ENCODE measurements around the gene NKX2-1. TPM values are rescaled to one million over a fixed set of nuclear protein-coding genes. Genes with fewer than 3 reads are reported as not detected.

The NKX2-1 gene
- polyA plus RNA-seq, 1 donor (not counting 4 experiments of a cell fraction or from before 2014, with no cell fraction given), result not detected

DNA sequence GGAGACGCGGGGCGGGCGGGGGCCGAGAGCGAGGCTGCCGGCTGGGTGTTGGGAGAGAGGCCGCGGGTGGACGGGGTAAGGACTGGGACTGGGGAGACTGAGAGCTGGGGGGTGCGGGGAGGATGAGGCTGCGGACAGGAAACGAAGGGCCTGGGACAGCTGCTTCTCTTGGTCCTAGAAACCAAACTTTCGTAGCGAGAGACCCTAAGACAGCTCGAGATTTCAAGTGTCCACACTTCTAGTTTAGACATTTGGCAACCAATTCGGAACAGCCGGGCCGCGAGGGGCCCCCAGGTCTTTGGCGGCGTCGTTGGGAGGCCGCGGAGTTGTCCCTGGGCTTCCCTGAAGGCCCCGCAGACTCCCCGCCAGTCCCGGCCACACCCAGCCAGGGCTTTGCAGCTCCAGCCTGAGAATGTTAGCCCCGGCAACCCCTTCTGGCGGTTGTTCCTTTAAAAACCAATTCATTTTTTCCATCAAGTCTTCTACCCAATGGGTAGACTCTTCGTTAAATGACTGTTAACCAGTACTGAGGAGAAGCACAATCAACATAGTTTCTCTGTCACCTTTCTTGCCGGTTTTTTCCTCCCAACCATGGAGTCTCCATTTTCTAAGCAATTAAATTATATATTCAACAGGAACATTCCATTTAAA, 11.5 kb downstream of the NKX2-1 start:
- Histone ChIP-seq H3K9me3 (ENCODE audit: control insufficient read depth, low read depth, low read length) (no peaks in the 10 kb centered on the region), H3K4me2 (ENCODE audit: control insufficient read depth, extremely low read depth, insufficient read depth, low read depth, low read length) (no peak overlapping the region), H3K36me3 (ENCODE audit: control insufficient read depth in 2 of 2, extremely low read depth in 1 of 2, insufficient read depth in 2 of 2, low read length in 2 of 2) (no peaks in the 10 kb centered on the region), H3K9me1 (ENCODE audit: control insufficient read depth, extremely low read depth, insufficient read depth, low read length) (no peaks in the 10 kb centered on the region), H3K27me3 (ENCODE audit: control insufficient read depth, extremely low read depth, insufficient read depth, low read length) (peaks cover 95% of the 10 kb centered on the region), H3K4me3 (ENCODE audit: control insufficient read depth in 2 of 3, extremely low read depth in 1 of 3, insufficient read depth in 2 of 3, low read depth in 1 of 3, low read length in 3 of 3) (no peak overlapping the region), H3K4me1 (ENCODE audit: control insufficient read depth, extremely low read depth, insufficient read depth, low read length) (no peaks in the 10 kb centered on the region), H3K9ac (ENCODE audit: control insufficient read depth, extremely low read depth, insufficient read depth, low read length) (no peak overlapping the region), H2AFZ (ENCODE audit: control insufficient read depth, low read length) (no peak overlapping the region), H3K27ac (ENCODE audit: control insufficient read depth, insufficient read depth, low read length) (no peak overlapping the region), H4K20me1 (ENCODE audit: control insufficient read depth, extremely low read depth, insufficient read depth, low read length) (peaks cover 5% of the 10 kb centered on the region), H3K79me2 (ENCODE audit: control insufficient read depth, insufficient read depth, low read length) (no peaks in the 10 kb centered on the region)
- FAIRE-seq, result no peak
- DNase-seq (ENCODE audit: low read depth, low spot score), result no peak
- dilution Hi-C loops (cut with MboI; ENCODE audit: extremely low pct_ligation_motif_present, low sequenced_read_pairs), result no loop called here
- TF ChIP-seq, protein P1, sequence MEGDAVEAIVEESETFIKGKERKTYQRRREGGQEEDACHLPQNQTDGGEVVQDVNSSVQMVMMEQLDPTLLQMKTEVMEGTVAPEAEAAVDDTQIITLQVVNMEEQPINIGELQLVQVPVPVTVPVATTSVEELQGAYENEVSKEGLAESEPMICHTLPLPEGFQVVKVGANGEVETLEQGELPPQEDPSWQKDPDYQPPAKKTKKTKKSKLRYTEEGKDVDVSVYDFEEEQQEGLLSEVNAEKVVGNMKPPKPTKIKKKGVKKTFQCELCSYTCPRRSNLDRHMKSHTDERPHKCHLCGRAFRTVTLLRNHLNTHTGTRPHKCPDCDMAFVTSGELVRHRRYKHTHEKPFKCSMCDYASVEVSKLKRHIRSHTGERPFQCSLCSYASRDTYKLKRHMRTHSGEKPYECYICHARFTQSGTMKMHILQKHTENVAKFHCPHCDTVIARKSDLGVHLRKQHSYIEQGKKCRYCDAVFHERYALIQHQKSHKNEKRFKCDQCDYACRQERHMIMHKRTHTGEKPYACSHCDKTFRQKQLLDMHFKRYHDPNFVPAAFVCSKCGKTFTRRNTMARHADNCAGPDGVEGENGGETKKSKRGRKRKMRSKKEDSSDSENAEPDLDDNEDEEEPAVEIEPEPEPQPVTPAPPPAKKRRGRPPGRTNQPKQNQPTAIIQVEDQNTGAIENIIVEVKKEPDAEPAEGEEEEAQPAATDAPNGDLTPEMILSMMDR (optimal IDR thresholded peaks at IDR 0.05 in 1 of 3, IDR thresholded peaks at IDR 0.05 in 1 of 3, conservative IDR thresholded peaks at IDR 0.05 in 1 of 3; ENCODE audit: extremely low read depth in 1 of 3, insufficient read depth in 2 of 3, low read length in 3 of 3), result no peak
- peak; percentile 90 for TF ChIP-seq EZH2 (IDR thresholded peaks at IDR 0.05; ENCODE audit: low read length)

DNA sequence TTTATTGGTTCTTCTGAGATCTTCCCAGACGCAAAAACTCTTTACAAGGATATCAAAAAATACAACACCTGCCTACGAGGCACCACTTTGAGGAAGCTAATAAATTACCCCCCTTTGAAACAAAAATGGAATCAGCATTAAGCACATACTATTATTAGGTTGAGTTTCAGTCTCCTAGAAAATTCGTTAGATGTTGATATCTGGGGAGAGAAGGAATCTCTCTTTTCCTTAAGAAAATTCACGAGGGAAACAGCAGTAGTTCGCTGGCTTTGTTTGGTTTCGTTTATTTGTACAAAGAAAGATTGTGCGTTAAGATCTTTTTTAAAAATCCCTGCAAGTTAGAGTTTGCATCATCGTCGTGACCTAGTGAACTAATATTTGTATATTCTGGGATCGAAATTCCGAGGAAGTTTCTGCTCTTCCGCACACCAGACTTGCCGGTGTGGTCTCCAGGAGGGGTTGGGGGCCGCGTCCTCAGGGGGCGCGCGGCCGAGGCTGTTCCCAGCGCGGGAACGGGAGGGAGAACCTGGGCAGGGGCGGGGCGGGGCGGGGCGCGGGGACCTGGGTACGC, 12.1 kb downstream of the NKX2-1 start:
- Histone ChIP-seq H3K27ac (ENCODE audit: control insufficient read depth, insufficient read depth, low read length) (no peak overlapping the region), H3K9ac (ENCODE audit: control insufficient read depth, extremely low read depth, insufficient read depth, low read length) (no peak overlapping the region), H3K4me1 (ENCODE audit: control insufficient read depth, extremely low read depth, insufficient read depth, low read length) (no peaks in the 10 kb centered on the region), H3K4me3 (ENCODE audit: control insufficient read depth in 2 of 3, extremely low read depth in 1 of 3, insufficient read depth in 2 of 3, low read depth in 1 of 3, low read length in 3 of 3) (no peak overlapping the region), H3K27me3 (ENCODE audit: control insufficient read depth, extremely low read depth, insufficient read depth, low read length) (peaks cover 95% of the 10 kb centered on the region), H3K9me1 (ENCODE audit: control insufficient read depth, extremely low read depth, insufficient read depth, low read length) (no peaks in the 10 kb centered on the region), H3K9me3 (ENCODE audit: control insufficient read depth, low read depth, low read length) (no peaks in the 10 kb centered on the region), H2AFZ (ENCODE audit: control insufficient read depth, low read length) (no peak overlapping the region), H4K20me1 (ENCODE audit: control insufficient read depth, extremely low read depth, insufficient read depth, low read length) (peaks cover 5% of the 10 kb centered on the region), H3K79me2 (ENCODE audit: control insufficient read depth, insufficient read depth, low read length) (no peaks in the 10 kb centered on the region), H3K36me3 (ENCODE audit: control insufficient read depth in 2 of 2, extremely low read depth in 1 of 2, insufficient read depth in 2 of 2, low read length in 2 of 2) (no peaks in the 10 kb centered on the region), H3K4me2 (ENCODE audit: control insufficient read depth, extremely low read depth, insufficient read depth, low read depth, low read length) (no peak overlapping the region)
- dilution Hi-C loops (cut with MboI; ENCODE audit: extremely low pct_ligation_motif_present, low sequenced_read_pairs), result no loop called here
- DNase-seq (ENCODE audit: low read depth, low spot score) (no peak), FAIRE-seq (no peak)
- TF ChIP-seq, protein P1 (optimal IDR thresholded peaks at IDR 0.05 in 1 of 3, IDR thresholded peaks at IDR 0.05 in 1 of 3, conservative IDR thresholded peaks at IDR 0.05 in 1 of 3; ENCODE audit: extremely low read depth in 1 of 3, insufficient read depth in 2 of 3, low read length in 3 of 3), result no peak
- TF ChIP-seq EZH2 (IDR thresholded peaks at IDR 0.05; ENCODE audit: low read length), result no peak
